Right lobe of liver (tissue), 6 donors: ENCODE measurements around the gene PTGFRN. TPM values are rescaled to one million over a fixed set of nuclear protein-coding genes. Genes with fewer than 3 reads are reported as not detected.
"Not testable (repeated sequence)": the region's sequence is repeated elsewhere in the genome, so short reads cannot be mapped to it uniquely, and the experiment has no call there.

Experiments
- ATAC-seq, 4 donors: fragments of 200-7000 bp; cut with Tn5 transposase; one replicate each; pipeline ENCODE4 v1.9.1; 2020; ENCODE audit warnings: mild to moderate bottlenecking in 4 of 4, moderate library complexity in 4 of 4
- DNase-seq, 3 donors: peaks; one replicate each; pipeline ENCODE4 v3.0.0-alpha.2; 2020
- H3K27ac ChIP-seq, 3 donors: fragments of 200-600 bp; one replicate each; pipeline ENCODE4 v1.8.0; 2022
- H3K27me3 ChIP-seq, 2 donors: fragments of 200-600 bp; one replicate each; pipeline ENCODE4 v1.8.0; 2022
- H3K36me3 ChIP-seq, 4 donors: fragments of 200-600 bp; sonication (generic) in 1 of 4; one replicate each; pipeline versions ENCODE4 v1.5.1 to v1.8.0; 2017 to 2022; ENCODE audit warnings: control low read depth in 1 of 4
- H3K4me1 ChIP-seq, 4 donors: fragments of 200-600 bp; sonication (generic) in 1 of 4; one replicate each; pipeline versions ENCODE4 v1.5.1 to v1.8.0; 2017 to 2022; ENCODE audit warnings: control low read depth in 1 of 4
- H3K4me3 ChIP-seq, 3 donors: fragments of 200-600 bp; one replicate each; pipeline ENCODE4 v1.8.0; 2022
- H3K9me3 ChIP-seq, 4 donors: fragments of 200-600 bp; sonication (generic) in 1 of 4; one replicate each; pipeline versions ENCODE4 v1.5.1 to v1.8.0; 2017 to 2022; ENCODE audit warnings: control low read depth in 1 of 4
- POLR2A ChIP-seq: fragments of 450-650 bp; IDR thresholded peaks from one replicate; pipeline ENCODE4 v1.6.1; 2017; ENCODE audit warnings: antibody characterized with exemption, mild to moderate bottlenecking
- WGBS: methylation state at CpG from one replicate; pipeline ENCODE4 v1.1.6; 2018; ENCODE audit warnings: low coverage, low lambda C conversion rate; ENCODE audit not compliant: insufficient coverage; ENCODE audit errors: missing lambda C conversion rate; 5-methylcytosine and 5-hydroxymethylcytosine counted together
- intact Hi-C, 2 donors: fragments of 100-400 bp; cut with DNase I; formaldehyde crosslinking; loops; one replicate each; pipeline versions ENCODE4 v1.11.2 to v1.14.1; 2022
- total RNA-seq, 6 experiments: library from RNA; depleted of rRNA in 2 of 6; stranded (reverse); fragments of >200 nt in 2 of 6; fragmentation: NEBNext Ultra II Directional in 3 of 6; extraction: Animal tissue kit (Norgen Biotek cat#: 25700) in 3 of 6; gene quantifications; one replicate each; pipeline versions ENCODE4 v1.1.0 to v1.2.4, GENCODE V29; 2016 to 2023
- TF ChIP-seq, protein P1 (sequence below), 4 donors: fragments of 200-600 bp in 3 of 4; fragments of 450-650 bp in 1 of 4; IDR thresholded peaks; one replicate each; pipeline versions ENCODE4 v1.5.1 to v1.8.0; 2016 to 2022; ENCODE audit warnings: antibody characterized with exemption in 4 of 4, mild to moderate bottlenecking in 2 of 4
- donor health status: DM: no; HTN: yes; CAD: no.
- donor health status: DM: no; HTN: no; CAD: no.
- donor health status: DM: no; HTN: no; CAD: no.
- donor health status: DM: no; HTN: yes; CAD: no.
- donor health status: DM: no; HTN: yes; CAD: no.

The PTGFRN gene
- total RNA-seq, 6 experiments from 2014 or later, result 12.6 to 28.1 (median 17.5) TPM

GRCh38 chr1:116938216-116938615 lies 28.5 kb downstream of the PTGFRN start:
- H3K27ac ChIP-seq, result no peak overlapping the region
- TF ChIP-seq, protein P1, sequence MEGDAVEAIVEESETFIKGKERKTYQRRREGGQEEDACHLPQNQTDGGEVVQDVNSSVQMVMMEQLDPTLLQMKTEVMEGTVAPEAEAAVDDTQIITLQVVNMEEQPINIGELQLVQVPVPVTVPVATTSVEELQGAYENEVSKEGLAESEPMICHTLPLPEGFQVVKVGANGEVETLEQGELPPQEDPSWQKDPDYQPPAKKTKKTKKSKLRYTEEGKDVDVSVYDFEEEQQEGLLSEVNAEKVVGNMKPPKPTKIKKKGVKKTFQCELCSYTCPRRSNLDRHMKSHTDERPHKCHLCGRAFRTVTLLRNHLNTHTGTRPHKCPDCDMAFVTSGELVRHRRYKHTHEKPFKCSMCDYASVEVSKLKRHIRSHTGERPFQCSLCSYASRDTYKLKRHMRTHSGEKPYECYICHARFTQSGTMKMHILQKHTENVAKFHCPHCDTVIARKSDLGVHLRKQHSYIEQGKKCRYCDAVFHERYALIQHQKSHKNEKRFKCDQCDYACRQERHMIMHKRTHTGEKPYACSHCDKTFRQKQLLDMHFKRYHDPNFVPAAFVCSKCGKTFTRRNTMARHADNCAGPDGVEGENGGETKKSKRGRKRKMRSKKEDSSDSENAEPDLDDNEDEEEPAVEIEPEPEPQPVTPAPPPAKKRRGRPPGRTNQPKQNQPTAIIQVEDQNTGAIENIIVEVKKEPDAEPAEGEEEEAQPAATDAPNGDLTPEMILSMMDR (IDR thresholded peaks at IDR 0.05), result no peak
- TF ChIP-seq POLR2A, result no peak
- H3K9me3 ChIP-seq, result no peaks in the 10 kb centered on the region
- no peak for ATAC-seq
- H3K27me3 ChIP-seq, result no peaks in the 10 kb centered on the region
- DNase-seq, result no peak
- WGBS, result 95% methylated on average over 11 of the region's 11 CpGs
- H3K36me3 ChIP-seq, result no peaks in the 10 kb centered on the region
- H3K4me3 ChIP-seq, result no peak overlapping the region
- peaks cover 0 to 3% (median 0%) of the 10 kb centered on the region in 4 donors for H3K4me1 ChIP-seq
- intact Hi-C loops, result no loop called here

DNA sequence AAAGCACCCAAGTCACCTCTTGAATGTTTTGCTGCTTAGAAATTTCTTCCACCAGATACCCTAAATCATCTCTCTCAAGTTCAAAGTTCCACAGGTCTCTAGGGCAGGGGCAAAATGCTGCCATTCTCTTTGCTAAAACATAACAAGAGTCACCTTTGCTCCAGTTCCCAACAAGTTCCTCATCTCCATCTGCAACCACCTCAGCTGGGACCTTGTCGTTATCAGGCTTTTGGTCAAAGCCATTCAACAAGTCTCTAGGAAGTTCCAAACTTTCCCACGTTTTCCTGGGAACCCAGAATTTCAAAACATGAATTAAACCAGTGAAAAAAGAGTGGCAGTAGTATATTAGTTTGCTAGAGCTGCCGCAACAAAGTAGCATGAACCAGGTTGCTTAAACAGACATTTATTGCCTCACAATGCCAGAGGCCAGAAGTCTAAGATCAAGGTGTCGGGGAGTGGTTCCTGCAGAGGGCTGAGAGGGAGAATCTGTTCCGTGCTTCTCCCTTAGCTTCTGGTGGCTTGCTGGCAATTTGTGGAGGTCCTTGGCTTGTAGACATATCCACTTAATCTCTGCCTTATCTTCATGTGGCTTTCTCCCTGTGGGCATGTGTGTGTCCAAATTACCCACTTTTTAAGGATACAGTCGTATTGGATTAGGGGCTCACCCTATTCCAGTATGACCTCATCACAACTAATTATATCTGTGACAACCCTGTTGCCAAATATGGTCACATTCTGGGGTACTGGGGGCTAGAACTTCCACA lies 30.2 kb downstream of the PTGFRN start:
- DNase-seq, H3K27ac ChIP-seq, H3K9me3 ChIP-seq, ATAC-seq, H3K4me3 ChIP-seq, intact Hi-C loops, H3K4me1 ChIP-seq, H3K27me3 ChIP-seq, H3K36me3 ChIP-seq: not testable (repeated sequence)
- 67% methylated on average over 6 of the region's 6 CpGs for WGBS

DNA sequence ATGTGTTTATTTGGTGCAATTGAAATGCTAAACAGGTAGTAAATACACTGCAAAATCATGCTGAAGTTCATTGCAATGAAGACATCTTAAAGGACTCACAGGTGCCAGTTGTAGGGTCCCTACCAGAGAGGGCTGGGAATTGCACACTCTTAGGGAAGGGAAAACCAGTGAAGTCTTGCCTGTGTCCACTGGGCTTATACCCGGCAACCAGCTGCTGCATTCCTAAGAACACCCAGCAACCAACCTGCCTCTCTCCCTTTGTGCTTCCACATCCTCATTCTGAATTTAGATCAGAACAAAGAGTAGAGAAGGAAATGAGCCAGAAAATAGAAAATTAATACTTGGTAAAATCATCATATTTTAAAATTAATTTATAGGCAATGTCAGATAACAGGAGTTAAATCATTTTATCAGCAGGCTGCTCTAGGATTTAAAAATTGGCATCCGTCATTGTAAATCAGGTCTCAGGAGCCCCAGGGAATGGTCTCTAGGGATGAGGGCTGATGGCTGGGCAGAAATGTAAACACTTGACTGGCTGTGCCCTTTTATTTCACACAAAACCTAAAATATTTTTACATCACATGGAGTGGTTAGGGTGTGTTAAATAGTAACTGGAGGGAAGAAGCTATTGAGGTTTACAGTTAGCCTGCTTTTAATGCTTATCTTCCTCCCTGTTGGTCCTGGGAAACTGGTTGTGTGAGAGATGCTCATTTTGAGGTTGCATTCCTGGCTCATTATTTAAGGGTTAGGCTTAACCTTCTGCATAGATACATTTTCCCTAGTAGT lies 31.3 kb downstream of the PTGFRN start:
- Histone ChIP-seq H3K4me3 (no peak overlapping the region), H3K36me3 (no peaks in the 10 kb centered on the region), H3K27me3 (no peaks in the 10 kb centered on the region), H3K27ac (no peak overlapping the region), H3K9me3 (no peaks in the 10 kb centered on the region), H3K4me1 (no peaks in the 10 kb centered on the region)
- TF ChIP-seq, protein P1 (IDR thresholded peaks at IDR 0.05), result no peak
- intact Hi-C loops, result no loop called here
- no peak for DNase-seq
- 88% methylated on average over 2 of the region's 2 CpGs for WGBS
- ATAC-seq, result no peak

- H3K36me3 ChIP-seq, result no peaks in the 10 kb centered on the region
- ATAC-seq, result no peak
- H3K27me3 ChIP-seq, result no peaks in the 10 kb centered on the region
- H3K4me1 ChIP-seq, result no peaks in the 10 kb centered on the region
- DNase-seq, result no peak
- no CpG with 5 or more reads among the region's 13 CpGs for WGBS
- intact Hi-C loops, result no loop called here
- TF ChIP-seq, protein P1 (IDR thresholded peaks at IDR 0.05), result no peak
- no peak for TF ChIP-seq POLR2A
- H3K27ac ChIP-seq, result no peak overlapping the region
- no peaks in the 10 kb centered on the region for H3K9me3 ChIP-seq
- no peak overlapping the region for H3K4me3 ChIP-seq
Observed at GRCh38 chr1:116941670-116942069, 32.0 kb downstream of the PTGFRN start.

DNA sequence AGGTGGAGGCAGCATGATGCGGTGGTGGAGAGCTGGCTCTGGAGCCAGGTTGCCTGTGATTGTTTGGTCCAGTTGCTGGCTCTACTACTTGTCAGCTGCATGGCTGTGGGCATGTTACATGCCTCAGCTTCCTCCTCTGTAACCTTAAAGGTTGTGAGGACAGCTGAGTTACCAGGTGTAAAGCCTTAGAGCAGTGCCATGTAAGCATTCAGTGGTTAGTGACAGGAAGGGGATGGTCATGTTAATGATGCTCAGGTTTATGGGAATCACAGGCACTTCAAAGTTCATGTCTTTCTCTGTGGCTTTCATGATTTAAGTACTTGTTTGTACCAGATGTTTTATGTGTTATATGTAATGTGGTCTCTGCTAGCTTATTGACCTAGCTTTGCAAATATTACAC lies 32.6 kb downstream of the PTGFRN start:
- intact Hi-C loops, result no loop called here
- H3K36me3 ChIP-seq, result no peaks in the 10 kb centered on the region
- H3K27me3 ChIP-seq, result no peaks in the 10 kb centered on the region
- no peak overlapping the region for H3K4me3 ChIP-seq
- H3K27ac ChIP-seq, result no peak overlapping the region
- H3K4me1 ChIP-seq, result no peaks in the 10 kb centered on the region
- 100% methylated on average over 1 of the region's 1 CpG for WGBS
- no peaks in the 10 kb centered on the region for H3K9me3 ChIP-seq
- ATAC-seq (no peak), DNase-seq (no peak)
- TF ChIP-seq POLR2A, result no peak
- TF ChIP-seq, protein P1 (IDR thresholded peaks at IDR 0.05), result no peak
